NB4 (cell line): ENCODE results near the gene UFD1.
"Not testable (repeated sequence)": the region's sequence is repeated elsewhere in the genome, so short reads cannot be mapped to it uniquely, and the experiment has no call there.

ENCODE experiments used
- POLR2A ChIP-seq: IDR thresholded peaks from 2 replicates; pipeline ENCODE4 v1.6.1; 2011; ENCODE audit warnings: mild to moderate bottlenecking; ENCODE audit not compliant: insufficient read length; ENCODE audit errors: extremely low read depth
- TF ChIP-seq, protein P1 (sequence below): IDR thresholded peaks from one replicate; pipeline ENCODE4 v1.5.1; 2012; ENCODE audit warnings: low read depth, low read length
- TF ChIP-seq, protein P2 (sequence below): IDR thresholded peaks from 2 replicates; pipeline ENCODE4 v1.6.1; 2011; ENCODE audit warnings: low read depth, low read length

DNA sequence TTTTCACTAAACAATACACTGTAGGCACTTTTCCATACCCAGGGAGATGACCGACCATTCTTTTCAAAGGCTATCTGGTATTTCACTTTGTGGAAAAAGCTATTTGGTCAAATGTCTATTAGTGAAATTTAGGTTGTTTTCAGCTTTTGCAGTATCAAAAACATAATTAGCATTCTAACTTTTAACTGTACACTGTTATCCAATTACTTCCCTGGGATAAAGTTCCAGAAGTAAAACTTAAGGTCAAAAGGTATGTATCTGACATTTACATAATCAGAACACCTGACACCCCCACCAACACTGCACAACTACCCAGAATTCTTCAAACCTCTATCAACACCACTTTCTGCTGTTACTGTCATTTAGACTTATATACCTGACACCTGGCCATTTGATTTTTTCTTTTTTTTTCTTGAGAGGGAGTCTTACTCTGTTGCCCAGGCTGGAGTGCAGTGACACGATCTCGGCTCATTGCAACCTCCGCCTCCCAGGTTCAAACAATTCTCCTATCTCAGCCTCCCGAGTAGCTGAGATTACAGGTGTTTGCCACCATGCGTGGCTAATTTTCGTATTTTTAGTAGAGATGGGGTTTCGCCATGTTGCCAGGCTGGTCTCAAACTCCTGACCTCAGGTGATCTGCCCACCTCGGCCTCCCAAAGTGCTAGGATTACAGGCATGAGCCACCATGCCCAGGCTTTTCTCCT is 33.6 kb downstream of the UFD1 start:
- TF ChIP-seq, protein P1, sequence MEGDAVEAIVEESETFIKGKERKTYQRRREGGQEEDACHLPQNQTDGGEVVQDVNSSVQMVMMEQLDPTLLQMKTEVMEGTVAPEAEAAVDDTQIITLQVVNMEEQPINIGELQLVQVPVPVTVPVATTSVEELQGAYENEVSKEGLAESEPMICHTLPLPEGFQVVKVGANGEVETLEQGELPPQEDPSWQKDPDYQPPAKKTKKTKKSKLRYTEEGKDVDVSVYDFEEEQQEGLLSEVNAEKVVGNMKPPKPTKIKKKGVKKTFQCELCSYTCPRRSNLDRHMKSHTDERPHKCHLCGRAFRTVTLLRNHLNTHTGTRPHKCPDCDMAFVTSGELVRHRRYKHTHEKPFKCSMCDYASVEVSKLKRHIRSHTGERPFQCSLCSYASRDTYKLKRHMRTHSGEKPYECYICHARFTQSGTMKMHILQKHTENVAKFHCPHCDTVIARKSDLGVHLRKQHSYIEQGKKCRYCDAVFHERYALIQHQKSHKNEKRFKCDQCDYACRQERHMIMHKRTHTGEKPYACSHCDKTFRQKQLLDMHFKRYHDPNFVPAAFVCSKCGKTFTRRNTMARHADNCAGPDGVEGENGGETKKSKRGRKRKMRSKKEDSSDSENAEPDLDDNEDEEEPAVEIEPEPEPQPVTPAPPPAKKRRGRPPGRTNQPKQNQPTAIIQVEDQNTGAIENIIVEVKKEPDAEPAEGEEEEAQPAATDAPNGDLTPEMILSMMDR, result not testable (repeated sequence)
- not testable (repeated sequence) for TF ChIP-seq POLR2A
- TF ChIP-seq, protein P2, sequence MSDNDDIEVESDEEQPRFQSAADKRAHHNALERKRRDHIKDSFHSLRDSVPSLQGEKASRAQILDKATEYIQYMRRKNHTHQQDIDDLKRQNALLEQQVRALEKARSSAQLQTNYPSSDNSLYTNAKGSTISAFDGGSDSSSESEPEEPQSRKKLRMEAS, result not testable (repeated sequence)
